IMR-90 (cell line): ENCODE data around the gene FBXO3. TPM values are rescaled to one million over a fixed set of nuclear protein-coding genes. Genes with fewer than 3 reads are reported as not detected.

Experiments
- ATAC-seq: fragments of 200-7000 bp; cut with Tn5 transposase; 2 replicates; pipeline ENCODE4 v1.9.1; 2020; ENCODE audit warnings: low read depth, mild to moderate bottlenecking, moderate library complexity
- BruUV-seq: library from RNA; stranded (reverse); fragments of 400-500 nt; replicated peaks from 2 replicates; lab custom pipeline; 2021; lab: Mats Ljungman, UMichigan
- CTCF ChIA-PET: fragments of 300-600 bp; formaldehyde crosslinking; extraction: SDS; loops from one replicate; lab custom pipeline; 2021; ENCODE audit warnings: antibody characterized with exemption; lab: Yijun Ruan, JAX
- POLR2A ChIA-PET: fragments of 300-600 bp; sonication (Branson Sonifier 250); formaldehyde crosslinking; loops from one replicate; lab custom pipeline; 2022; ENCODE audit warnings: antibody characterized with exemption; ENCODE audit not compliant: unreplicated experiment; lab: Charles Lee
- DNase-seq: peaks from one replicate; pipeline ENCODE4 v3.0.0; 2013
- H2AFZ ChIP-seq: replicated peaks from 2 replicates; pipeline ENCODE3; 2013; ENCODE audit warnings: low read length, mild to moderate bottlenecking; ENCODE audit not compliant: poor library complexity
- H2AK5ac ChIP-seq: 2 replicates; pipeline ENCODE4 v1.6.1; 2013; ENCODE audit warnings: low read depth, low read length, inconsistent platforms
- H2AK9ac ChIP-seq: replicated peaks from 2 replicates; pipeline ENCODE3; 2013; ENCODE audit warnings: mild to moderate bottlenecking, low read depth, low read length, moderate library complexity; ENCODE audit not compliant: poor library complexity
- H2BK120ac ChIP-seq: 2 replicates; pipeline ENCODE4 v1.6.1; 2013; ENCODE audit warnings: low read depth, low read length, inconsistent platforms
- H2BK15ac ChIP-seq: 3 replicates; pipeline ENCODE4 v1.6.1; 2013; ENCODE audit warnings: low read depth, low read length, inconsistent platforms
- H2BK20ac ChIP-seq: 2 replicates; pipeline ENCODE4 v1.6.1; 2013; ENCODE audit warnings: low read depth, mild to moderate bottlenecking, inconsistent platforms, low read length, moderate library complexity
- H2BK5ac ChIP-seq: 2 replicates; pipeline ENCODE4 v1.6.1; 2013; ENCODE audit warnings: mild to moderate bottlenecking, low read depth, low read length, inconsistent platforms; ENCODE audit not compliant: poor library complexity, severe bottlenecking
- H3K14ac ChIP-seq: replicated peaks from 2 replicates; pipeline ENCODE4 v1.6.1; 2013; ENCODE audit warnings: low read depth, low read length, inconsistent platforms
- H3K18ac ChIP-seq: 2 replicates; pipeline ENCODE4 v1.6.1; 2013; ENCODE audit warnings: low read depth, low read length, control low read depth
- H3K23ac ChIP-seq: 2 replicates; pipeline ENCODE4 v1.6.1; 2013; ENCODE audit warnings: low read depth, low read length, inconsistent platforms
- H3K27ac ChIP-seq: 2 replicates; pipeline ENCODE4 v1.5.1; 2013; ENCODE audit warnings: mild to moderate bottlenecking, control low read depth, low read length; ENCODE audit not compliant: insufficient read depth
- H3K27me3 ChIP-seq: 2 replicates; pipeline ENCODE4 v1.6.1; 2013; ENCODE audit warnings: low read length; ENCODE audit not compliant: control insufficient read depth, insufficient read depth
- H3K36me3 ChIP-seq: 2 replicates; pipeline ENCODE4 v1.6.1; 2013; ENCODE audit warnings: low read length, mixed read lengths; ENCODE audit not compliant: control insufficient read depth, insufficient read depth
- H3K4ac ChIP-seq: 2 replicates; pipeline ENCODE4 v1.6.1; 2013; ENCODE audit warnings: low read depth, low read length, inconsistent platforms
- H3K4me1 ChIP-seq: 2 replicates; pipeline ENCODE4 v1.6.1; 2013; ENCODE audit warnings: low read length, mixed read lengths; ENCODE audit not compliant: control insufficient read depth, insufficient read depth
- H3K4me2 ChIP-seq: 2 replicates; pipeline ENCODE4 v1.6.1; 2013; ENCODE audit warnings: low read depth, mild to moderate bottlenecking, control low read depth, low read length, moderate library complexity
- H3K4me3 ChIP-seq: 2 replicates; pipeline ENCODE4 v1.5.1; 2013; ENCODE audit warnings: low read depth, mild to moderate bottlenecking, control low read depth, low read length, moderate library complexity; ENCODE audit not compliant: insufficient read depth
- H3K56ac ChIP-seq: 2 replicates; pipeline ENCODE4 v1.6.1; 2013; ENCODE audit warnings: low read length, inconsistent platforms; ENCODE audit not compliant: insufficient read depth; ENCODE audit errors: extremely low read depth
- H3K79me1 ChIP-seq, 2 experiments: 2 replicates each; pipeline ENCODE4 v1.6.1; 2013; ENCODE audit warnings: low read length in 2 of 2, inconsistent platforms in 1 of 2, low read depth in 1 of 2
- H3K9ac ChIP-seq: 2 replicates; pipeline ENCODE4 v1.6.1; 2013; ENCODE audit warnings: low read depth, low read length, control low read depth
- H3K9me1 ChIP-seq: 2 replicates; pipeline ENCODE4 v1.6.1; 2013; ENCODE audit warnings: low read length, inconsistent platforms; ENCODE audit not compliant: insufficient read depth
- H3K9me3 ChIP-seq: 2 replicates; pipeline ENCODE4 v1.6.1; 2013; ENCODE audit warnings: low read length; ENCODE audit not compliant: control insufficient read depth, insufficient read depth
- H4K20me1 ChIP-seq: 2 replicates; pipeline ENCODE4 v1.6.1; 2013; ENCODE audit warnings: low read length, inconsistent platforms; ENCODE audit not compliant: insufficient read depth
- H4K5ac ChIP-seq: 2 replicates; pipeline ENCODE4 v1.6.1; 2013; ENCODE audit warnings: mild to moderate bottlenecking, low read depth, low read length, control low read depth
- H4K8ac ChIP-seq, 2 experiments: 2 replicates each; pipeline ENCODE4 v1.6.1; 2013; ENCODE audit warnings: low read depth in 2 of 2, low read length in 2 of 2, control low read depth in 1 of 2, inconsistent platforms in 1 of 2
- H4K91ac ChIP-seq: 2 replicates; pipeline ENCODE4 v1.6.1; 2013; ENCODE audit warnings: low read depth, low read length, inconsistent platforms; ENCODE audit not compliant: insufficient read depth
- POLR2A ChIP-seq: IDR thresholded peaks from 2 replicates; pipeline ENCODE4 v1.6.1; 2012; ENCODE audit warnings: mild to moderate bottlenecking, low read depth, low read length
- USF2 ChIP-seq: fragments of 150-350 bp; IDR thresholded peaks from 2 replicates; pipeline ENCODE4 v1.6.1; 2017; ENCODE audit warnings: mild to moderate bottlenecking, antibody characterized with exemption, low read length, low read depth
- WGBS, 2 experiments: methylation state at CpG; one replicate each; pipeline versions ENCODE4 v1.1.5 to v1.1.7; 2013; ENCODE audit warnings: missing lambda C conversion rate in 2 of 2; ENCODE audit not compliant: insufficient read length in 1 of 2; ENCODE audit errors: extremely low coverage in 2 of 2; 5-methylcytosine and 5-hydroxymethylcytosine counted together
- dilution Hi-C: fragments of 300-500 bp; cut with HindIII; formaldehyde crosslinking; loops from one replicate; pipeline ENCODE4 v1.14.3; 2018; ENCODE audit warnings: low sequenced_read_pairs; ENCODE audit not compliant: unreplicated experiment
- in situ Hi-C: fragments of 300-500 bp; cut with MboI; formaldehyde crosslinking; loops from 3 replicates; pipeline ENCODE4 v1.14.3; 2019; ENCODE audit warnings: low sequenced_read_pairs, inconsistent platforms, mixed read lengths
- intact Hi-C: fragments of 100-400 bp; cut with micrococcal nuclease; formaldehyde crosslinking; loops from 2 replicates; pipeline ENCODE4 v1.10.0; 2022
- polyA plus RNA-seq, 3 experiments: library from polyadenylated mRNA; depleted of rRNA; stranded (reverse); fragments of >200 nt; gene quantifications; 2 replicates each; pipeline ENCODE4 v1.2.3, GENCODE V29; 2012; ENCODE audit warnings: low replicate concordance in 1 of 3
- total RNA-seq: library from RNA; depleted of rRNA; stranded (reverse); fragments of >200 nt; gene quantifications from 2 replicates; pipeline ENCODE4 v1.2.3, GENCODE V29; 2012

FBXO3 gene
- total and polyA plus RNA-seq, 2 of the 4 experiments (the other 2 are of a cell fraction), result 26.2 to 51.1 TPM

GRCh38 chr11:33733980-33734379 is 40.3 kb downstream of the FBXO3 start:
- H3K27me3 ChIP-seq, result no peaks in the 10 kb centered on the region
- H2AK5ac ChIP-seq, result peak overlapping the region; percentile 85
- peak overlapping the region; percentile 77; the same call in 1 of the 2 replicates for H3K4me3 ChIP-seq
- H3K79me1 ChIP-seq, result peaks cover 8 to 53% of the 10 kb centered on the region in 2 experiments; a peak in 3 of 4 replicates
- H3K9me1 ChIP-seq, result peaks cover 29% of the 10 kb centered on the region
- peaks cover 21% of the 10 kb centered on the region for H3K4me1 ChIP-seq
- H3K36me3 ChIP-seq, result peaks cover 19% of the 10 kb centered on the region
- H3K27ac ChIP-seq, result peak overlapping the region; percentile 21; the same call in 1 of the 2 replicates
- no TSS peak for BruUV-seq
- no CpG with 5 or more reads among the region's 7 CpGs for WGBS, 2 experiments
- ChIA-PET POLR2A (interaction anchor here (0.5 kb wide), 1 partner anchor 68 kb away, joined by 3 read pairs; no protein-coding TSS in a partner anchor), CTCF (interaction anchor here (0.6 to 1.0 kb wide), 3 partner anchors 8 to 337 kb away, joined by 3 to 5 read pairs (median 3); no protein-coding TSS in a partner anchor)
- no peak for ATAC-seq
- no peak overlapping the region for H4K5ac ChIP-seq
- H2BK5ac ChIP-seq, result peak overlapping the region; percentile 27
- no peak overlapping the region for H3K56ac ChIP-seq
- dilution Hi-C loops (no loop called here), intact Hi-C loops (no loop called here), in situ Hi-C loops (no loop called here)
- H2AFZ ChIP-seq, result no peak overlapping the region
- peaks cover 59% of the 10 kb centered on the region for H4K20me1 ChIP-seq
- no peaks in the 10 kb centered on the region for H3K9me3 ChIP-seq
- H2BK15ac ChIP-seq, result no peak overlapping the region
- H3K23ac ChIP-seq, result peak overlapping the region; percentile 98
- no peak overlapping the region for H3K18ac ChIP-seq
- peak overlapping the region in 1 of 2 experiments; percentile 26; a peak in 1 of 4 replicates for H4K8ac ChIP-seq
- H2BK20ac ChIP-seq, result no peak overlapping the region
- no peak overlapping the region for H2BK120ac ChIP-seq
- H3K9ac ChIP-seq, result peak overlapping the region; percentile 92
- H3K4me2 ChIP-seq, result peak overlapping the region; percentile 95
- H4K91ac ChIP-seq, result no peak overlapping the region
- 0 out of 2 replicates have a peak overlapping the region, but pooled peaks have one; percentile 38 for H3K14ac ChIP-seq
- TF ChIP-seq POLR2A, result peak; percentile 17
- TF ChIP-seq USF2, result no peak
- DNase-seq, result no peak
- no peak overlapping the region for H2AK9ac ChIP-seq
- H3K4ac ChIP-seq, result no peak overlapping the region; the same call in 1 of the 2 replicates
